Parathyroid adenoma (tissue), 2 donors: ENCODE results near the gene WNT8B.

Experiments
- H2AFZ ChIP-seq: fragments of 300-600 bp; sonication (generic); one replicate; pipeline ENCODE4 v1.7.0; 2017; ENCODE audit warnings: antibody characterized with exemption, mild to moderate bottlenecking
- H3K27ac ChIP-seq: fragments of 300-600 bp; sonication (generic); one replicate; pipeline ENCODE4 v1.7.0; 2017
- H3K27me3 ChIP-seq: fragments of 300-600 bp; sonication (generic); one replicate; pipeline ENCODE4 v1.7.0; 2017; ENCODE audit warnings: low read length; ENCODE audit not compliant: control insufficient read depth, insufficient read depth
- H3K36me3 ChIP-seq: fragments of 300-600 bp; sonication (generic); one replicate; pipeline ENCODE4 v1.7.0; 2017; ENCODE audit warnings: low read length; ENCODE audit not compliant: control insufficient read depth, insufficient read depth
- H3K4me1 ChIP-seq: fragments of 300-600 bp; sonication (generic); one replicate; pipeline ENCODE4 v1.7.0; 2017; ENCODE audit warnings: control low read depth
- H3K4me2 ChIP-seq: fragments of 300-600 bp; sonication (generic); one replicate; pipeline ENCODE4 v1.7.0; 2017; ENCODE audit warnings: low read length
- H3K4me3 ChIP-seq: fragments of 300-600 bp; sonication (generic); one replicate; pipeline ENCODE4 v1.7.0; 2017; ENCODE audit warnings: low read depth, low read length
- H3K79me2 ChIP-seq: fragments of 300-600 bp; sonication (generic); one replicate; pipeline ENCODE4 v1.7.0; 2017; ENCODE audit warnings: control low read depth
- H3K9ac ChIP-seq: fragments of 300-600 bp; sonication (generic); one replicate; pipeline ENCODE4 v1.7.0; 2017; ENCODE audit warnings: mild to moderate bottlenecking
- H3K9me3 ChIP-seq: fragments of 300-600 bp; sonication (generic); one replicate; pipeline ENCODE4 v1.7.0; 2017; ENCODE audit warnings: low read length; ENCODE audit not compliant: control insufficient read depth
- CTCF ChIP-seq: fragments of 300-600 bp; sonication (generic); IDR thresholded peaks from one replicate; pipeline ENCODE4 v1.7.0; 2017; ENCODE audit warnings: antibody characterized with exemption, mild to moderate bottlenecking
- donor health status: primary hyperparathyroidism.

WNT8B gene

GRCh38 chr10:100481462-100482081 lies 18.8 kb downstream of the WNT8B start:
- no peak for TF ChIP-seq CTCF
- no peaks in the 10 kb centered on the region for H3K9me3 ChIP-seq
- H3K4me1 ChIP-seq = no peaks in the 10 kb centered on the region
- H3K4me2 ChIP-seq = peak overlapping the region; percentile 99
- no peaks in the 10 kb centered on the region for H3K36me3 ChIP-seq
- no peaks in the 10 kb centered on the region for H3K27me3 ChIP-seq
- H3K27ac ChIP-seq = no peak overlapping the region
- H3K4me3 ChIP-seq = peak overlapping the region; percentile 57
- H2AFZ ChIP-seq = peak overlapping the region; percentile 69
- no peaks in the 10 kb centered on the region for H3K79me2 ChIP-seq
- no peak overlapping the region for H3K9ac ChIP-seq

GRCh38 chr10:100482181-100482833 lies 19.5 kb downstream of the WNT8B start:
- H3K4me1 ChIP-seq = no peaks in the 10 kb centered on the region
- H3K9me3 ChIP-seq = no peaks in the 10 kb centered on the region
- H3K27me3 ChIP-seq = no peaks in the 10 kb centered on the region
- peak overlapping the region; percentile 99 for H3K4me2 ChIP-seq
- H2AFZ ChIP-seq = peak overlapping the region; percentile 69
- H3K36me3 ChIP-seq = no peaks in the 10 kb centered on the region
- peak; percentile 75 for TF ChIP-seq CTCF
- H3K27ac ChIP-seq = peak overlapping the region; percentile 11
- no peaks in the 10 kb centered on the region for H3K79me2 ChIP-seq
- no peak overlapping the region for H3K9ac ChIP-seq
- H3K4me3 ChIP-seq = peak overlapping the region; percentile 57

- no peak overlapping the region for H3K9ac ChIP-seq
Observed at GRCh38 chr10:100482834-100483185, 20.0 kb downstream of the WNT8B start.

GRCh38 chr10:100483876-100484666 lies 21.3 kb downstream of the WNT8B start:
- H3K4me1 ChIP-seq = no peaks in the 10 kb centered on the region
- TF ChIP-seq CTCF = no peak
- no peak overlapping the region for H3K27ac ChIP-seq
- no peaks in the 10 kb centered on the region for H3K9me3 ChIP-seq
- H3K79me2 ChIP-seq = no peaks in the 10 kb centered on the region
- no peaks in the 10 kb centered on the region for H3K36me3 ChIP-seq
- no peak overlapping the region for H2AFZ ChIP-seq
- no peak overlapping the region for H3K9ac ChIP-seq
- no peak overlapping the region for H3K4me3 ChIP-seq
- H3K27me3 ChIP-seq = no peaks in the 10 kb centered on the region
- H3K4me2 ChIP-seq = no peak overlapping the region

More at GRCh38 chr10:100482834-100483185, 20.0 kb downstream of the WNT8B start:
- H3K79me2 ChIP-seq = no peaks in the 10 kb centered on the region
- H3K4me3 ChIP-seq = peak overlapping the region; percentile 57
- H3K36me3 ChIP-seq = no peaks in the 10 kb centered on the region
- no peaks in the 10 kb centered on the region for H3K27me3 ChIP-seq
- peak overlapping the region; percentile 99 for H3K4me2 ChIP-seq
- H3K27ac ChIP-seq = no peak overlapping the region
- TF ChIP-seq CTCF = no peak
- H3K4me1 ChIP-seq = no peaks in the 10 kb centered on the region
- H3K9me3 ChIP-seq = no peaks in the 10 kb centered on the region
- H2AFZ ChIP-seq = peak overlapping the region; percentile 69
